NT2/D1 (cell line): ENCODE results near the gene ASB8.
A peak's percentile ranks its signal among the peaks of the same experiment; 100 is the strongest.

Experiments
- DNase-seq: peaks from one replicate; pipeline ENCODE4 v3.0.0-alpha.2; 2011; ENCODE audit warnings: low read depth, low spot score
- H3K27me3 ChIP-seq: 2 replicates; pipeline ENCODE4 v1.6.0; 2011; ENCODE audit warnings: mild to moderate bottlenecking; ENCODE audit not compliant: insufficient read length, insufficient read depth
- H3K36me3 ChIP-seq: 2 replicates; pipeline ENCODE4 v1.6.1; 2011; ENCODE audit warnings: mild to moderate bottlenecking, low read length, mixed read lengths; ENCODE audit not compliant: insufficient read depth, insufficient read length
- H3K4me1 ChIP-seq: 2 replicates; pipeline ENCODE4 v1.5.1; 2011; ENCODE audit not compliant: insufficient read depth, insufficient read length
- H3K4me3 ChIP-seq: 2 replicates; pipeline ENCODE4 v1.5.1; 2011; ENCODE audit warnings: low read depth; ENCODE audit not compliant: insufficient read length
- H3K9ac ChIP-seq: 2 replicates; pipeline ENCODE4 v1.6.0; 2011; ENCODE audit warnings: low read depth; ENCODE audit not compliant: insufficient read length
- H3K9me3 ChIP-seq: 2 replicates; pipeline ENCODE4 v1.5.1; 2011; ENCODE audit warnings: mild to moderate bottlenecking, low read length; ENCODE audit not compliant: insufficient read depth
- SUZ12 ChIP-seq: IDR thresholded peaks from 2 replicates; pipeline ENCODE4 v1.6.1; 2011; ENCODE audit not compliant: insufficient read length, insufficient read depth; ENCODE audit errors: extremely low read depth
- YY1 ChIP-seq: IDR thresholded peaks from 2 replicates; pipeline ENCODE4 v1.6.1; 2011; ENCODE audit not compliant: insufficient read length, insufficient read depth
- ZNF274 ChIP-seq: IDR thresholded peaks from 2 replicates; pipeline ENCODE4 v1.6.1; 2011; ENCODE audit warnings: mild to moderate bottlenecking, low read depth, low read length

The ASB8 gene

GRCh38 chr12:48106681-48107613 lies 50.4 kb downstream of the ASB8 start:
- DNase-seq = no peak
- Histone ChIP-seq H3K27me3 (no peaks in the 10 kb centered on the region), H3K9me3 (no peaks in the 10 kb centered on the region), H3K4me1 (peaks cover 2% of the 10 kb centered on the region), H3K4me3 (peak overlapping the region; percentile 76), H3K9ac (peak overlapping the region; percentile 97), H3K36me3 (no peaks in the 10 kb centered on the region)
- no peak for TF ChIP-seq SUZ12
- no peak for TF ChIP-seq ZNF274
- no peak for TF ChIP-seq YY1

GRCh38 chr12:48105867-48106680 lies 51.2 kb downstream of the ASB8 start, which contains the start of gene SENP1:
TSS of gene SENP1 (minus strand) at chr12:48106079. CDS start at chr12:48101472, 4,607 bp downstream.
- Histone ChIP-seq H3K36me3 (no peaks in the 10 kb centered on the region), H3K9ac (peak within 1 kb of the TSS; percentile 97), H3K4me3 (peak within 1 kb of the TSS; percentile 76), H3K9me3 (no peaks in the 10 kb centered on the region), H3K4me1 (peaks cover 2% of the 10 kb centered on the region), H3K27me3 (no peaks in the 10 kb centered on the region)
- DNase-seq = peak; percentile 82
- TF ChIP-seq SUZ12 = no peak
- no peak for TF ChIP-seq ZNF274

- peaks cover 2% of the 10 kb centered on the region for H3K4me1 ChIP-seq
- no peaks in the 10 kb centered on the region for H3K36me3 ChIP-seq
- TF ChIP-seq ZNF274 (no peak), SUZ12 (no peak), YY1 (no peak)
- no peak for DNase-seq
- peak overlapping the region; percentile 76 for H3K4me3 ChIP-seq
- peak overlapping the region; percentile 97 for H3K9ac ChIP-seq
- no peaks in the 10 kb centered on the region for H3K9me3 ChIP-seq
- no peaks in the 10 kb centered on the region for H3K27me3 ChIP-seq
Measured at GRCh38 chr12:48105321-48105866, 51.9 kb downstream of the ASB8 start.

- peak overlapping the region; percentile 97 for H3K9ac ChIP-seq
- peak overlapping the region; percentile 76 for H3K4me3 ChIP-seq
- H3K9me3 ChIP-seq = no peaks in the 10 kb centered on the region
- H3K4me1 ChIP-seq = no peaks in the 10 kb centered on the region
- no peaks in the 10 kb centered on the region for H3K27me3 ChIP-seq
- no peak for DNase-seq
- no peaks in the 10 kb centered on the region for H3K36me3 ChIP-seq
- TF ChIP-seq YY1 = no peak
Measured at GRCh38 chr12:48104531-48104930, 52.8 kb downstream of the ASB8 start.
